Measurements from ENCODE around the gene CNDP2. TPM values are rescaled to one million over a fixed set of nuclear protein-coding genes. Genes with fewer than 3 reads are reported as not detected.

CNDP2 gene
- total RNA-seq, 1 donor, result 38.4 TPM

DNA sequence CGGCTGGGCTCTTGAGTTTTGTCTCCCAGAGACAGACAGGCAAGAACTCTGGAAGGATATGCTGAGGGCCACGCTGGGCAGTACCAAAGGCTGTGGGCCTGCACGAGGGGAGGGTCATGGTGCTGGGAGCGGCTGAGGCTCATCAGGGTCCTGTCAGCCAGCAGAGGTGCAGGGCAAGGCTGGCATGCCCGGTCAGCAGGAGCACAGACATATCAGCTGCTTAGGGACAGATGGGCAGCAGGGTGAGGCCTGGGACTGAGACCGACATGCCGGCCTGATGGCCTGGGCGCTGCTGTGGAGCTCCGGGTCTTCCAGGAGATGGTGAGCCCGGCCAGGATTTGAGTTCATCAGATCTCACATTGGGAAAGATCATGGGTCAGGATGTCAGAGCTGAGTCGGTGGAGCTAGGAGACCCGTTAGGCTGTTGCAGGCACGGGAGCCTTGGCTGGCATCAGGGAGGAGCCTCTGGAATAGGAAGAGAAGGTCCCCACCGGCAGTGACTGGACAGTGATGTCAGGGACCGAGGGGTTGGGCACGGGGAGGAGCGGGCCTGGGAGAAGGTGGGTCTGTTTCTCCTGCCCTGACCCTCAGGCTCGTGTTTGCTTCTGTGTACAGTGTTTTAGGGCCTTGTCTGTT is 18.8 kb downstream of the CNDP2 start:
- no peak for DNase-seq (ENCODE audit: low read depth)
- TF ChIP-seq, protein P1, sequence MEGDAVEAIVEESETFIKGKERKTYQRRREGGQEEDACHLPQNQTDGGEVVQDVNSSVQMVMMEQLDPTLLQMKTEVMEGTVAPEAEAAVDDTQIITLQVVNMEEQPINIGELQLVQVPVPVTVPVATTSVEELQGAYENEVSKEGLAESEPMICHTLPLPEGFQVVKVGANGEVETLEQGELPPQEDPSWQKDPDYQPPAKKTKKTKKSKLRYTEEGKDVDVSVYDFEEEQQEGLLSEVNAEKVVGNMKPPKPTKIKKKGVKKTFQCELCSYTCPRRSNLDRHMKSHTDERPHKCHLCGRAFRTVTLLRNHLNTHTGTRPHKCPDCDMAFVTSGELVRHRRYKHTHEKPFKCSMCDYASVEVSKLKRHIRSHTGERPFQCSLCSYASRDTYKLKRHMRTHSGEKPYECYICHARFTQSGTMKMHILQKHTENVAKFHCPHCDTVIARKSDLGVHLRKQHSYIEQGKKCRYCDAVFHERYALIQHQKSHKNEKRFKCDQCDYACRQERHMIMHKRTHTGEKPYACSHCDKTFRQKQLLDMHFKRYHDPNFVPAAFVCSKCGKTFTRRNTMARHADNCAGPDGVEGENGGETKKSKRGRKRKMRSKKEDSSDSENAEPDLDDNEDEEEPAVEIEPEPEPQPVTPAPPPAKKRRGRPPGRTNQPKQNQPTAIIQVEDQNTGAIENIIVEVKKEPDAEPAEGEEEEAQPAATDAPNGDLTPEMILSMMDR (IDR thresholded peaks at IDR 0.05; ENCODE audit: insufficient read depth, low read depth, low read length), result no peak
- no peak overlapping the region for H3K4me3 ChIP-seq (ENCODE audit: low read depth, low read length)

DNA sequence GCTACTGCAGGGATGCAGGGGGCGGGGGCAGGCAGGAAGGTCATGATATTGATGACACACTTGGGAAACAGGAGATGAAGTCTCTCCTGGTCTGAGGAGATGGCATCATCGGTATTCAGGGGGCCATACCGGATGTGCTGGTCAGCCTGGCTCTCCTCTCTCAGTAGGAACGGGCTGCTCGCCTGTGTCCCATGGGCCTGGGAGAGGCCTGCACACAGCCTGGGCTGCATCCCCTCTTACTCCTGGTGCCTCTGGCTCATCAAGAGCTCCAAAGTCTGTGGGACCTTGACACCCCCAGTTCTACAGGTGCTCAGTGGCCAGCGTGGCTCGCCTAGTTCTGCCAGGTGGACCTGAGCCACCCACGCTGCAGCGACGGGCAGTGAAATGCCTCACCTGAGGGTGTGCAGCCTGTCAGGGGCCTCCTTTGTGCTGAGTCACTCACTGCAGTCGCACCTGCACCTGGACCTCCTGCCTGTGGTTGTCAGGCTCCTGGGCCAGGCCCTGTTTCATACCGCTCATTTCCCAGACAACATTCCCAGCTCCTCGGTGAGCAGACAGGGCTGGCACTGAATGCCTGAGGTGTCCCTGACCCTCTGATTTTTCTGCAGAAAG is 19.6 kb downstream of the CNDP2 start:
- no peak for DNase-seq (ENCODE audit: low read depth)
- H3K4me3 ChIP-seq (ENCODE audit: low read depth, low read length), result no peak overlapping the region
- TF ChIP-seq, protein P1 (IDR thresholded peaks at IDR 0.05; ENCODE audit: insufficient read depth, low read depth, low read length), result no peak

DNA sequence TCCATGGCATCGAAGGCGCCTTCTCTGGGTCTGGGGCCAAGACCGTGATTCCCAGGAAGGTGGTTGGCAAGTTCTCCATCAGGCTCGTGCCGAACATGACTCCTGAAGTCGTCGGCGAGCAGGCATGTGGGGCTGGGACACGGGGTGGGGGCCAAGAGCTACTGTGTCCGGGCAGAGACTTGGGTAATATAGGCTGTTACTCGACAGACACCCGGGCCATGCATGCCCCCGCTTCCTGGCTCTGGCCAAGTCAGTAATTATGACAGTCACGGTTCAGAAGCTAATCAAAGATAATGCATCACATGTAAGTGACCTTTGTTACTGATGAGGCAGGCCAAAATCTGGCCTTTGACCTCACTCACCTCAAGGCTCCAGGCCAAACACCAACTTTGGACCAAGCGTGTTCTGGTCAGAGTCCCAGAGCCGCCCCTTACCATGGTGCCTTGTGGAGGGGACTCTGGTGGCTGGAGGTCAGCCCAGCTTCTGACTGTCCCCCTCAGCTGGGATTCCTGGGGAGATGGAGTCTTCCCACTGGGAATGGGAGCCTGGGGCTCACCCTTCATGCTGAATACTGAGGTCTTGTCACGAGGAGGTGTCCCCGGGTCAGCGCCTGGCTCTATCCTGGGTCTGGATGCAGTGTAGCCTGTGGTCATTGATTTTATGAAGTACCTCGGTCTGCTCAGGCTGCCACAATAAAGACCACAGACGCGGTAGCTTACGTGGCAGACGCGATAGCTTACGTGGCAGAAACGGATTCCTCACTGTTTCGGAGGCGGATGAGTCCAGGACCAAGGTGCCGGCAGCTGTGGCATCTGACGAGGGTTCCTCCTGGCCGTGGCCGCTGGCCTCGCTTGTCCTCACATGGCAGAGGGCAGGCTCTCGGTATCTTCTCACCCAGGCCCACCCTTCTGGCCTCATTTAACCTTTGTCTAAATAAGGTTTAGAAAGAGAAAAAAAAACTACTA is 20.4 kb downstream of the CNDP2 start:
- TF ChIP-seq, protein P1 (IDR thresholded peaks at IDR 0.05; ENCODE audit: insufficient read depth, low read depth, low read length), result no peak
- no peak for DNase-seq (ENCODE audit: low read depth)

DNA sequence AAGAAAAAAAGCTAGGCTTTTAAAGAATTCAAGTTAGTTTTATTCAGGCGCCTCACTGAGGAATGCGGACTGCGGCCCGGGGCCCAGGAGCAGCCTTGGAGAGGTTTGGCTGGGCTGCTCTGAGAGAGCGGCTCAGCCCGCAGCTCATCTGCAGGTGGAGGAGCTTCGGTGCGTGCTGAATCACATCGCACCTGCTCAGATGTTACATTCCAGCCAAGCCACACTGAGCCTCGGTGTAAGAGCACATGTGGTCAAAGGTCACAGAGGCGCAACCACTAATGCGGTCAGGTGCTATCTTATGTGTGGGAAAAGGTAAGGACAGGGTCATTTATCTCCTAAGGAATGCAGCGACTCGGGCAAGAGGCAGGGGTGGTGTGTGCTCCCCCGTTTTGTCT is 21.1 kb downstream of the CNDP2 start:
- TF ChIP-seq, protein P1 (IDR thresholded peaks at IDR 0.05; ENCODE audit: insufficient read depth, low read depth, low read length), result no peak
- no peak overlapping the region for H3K4me3 ChIP-seq (ENCODE audit: low read depth, low read length)
- DNase-seq (ENCODE audit: low read depth), result no peak

More for the DNA sequence above, 20.4 kb downstream of the CNDP2 start:
- no peak overlapping the region for H3K4me3 ChIP-seq (ENCODE audit: low read depth, low read length)

DNA sequence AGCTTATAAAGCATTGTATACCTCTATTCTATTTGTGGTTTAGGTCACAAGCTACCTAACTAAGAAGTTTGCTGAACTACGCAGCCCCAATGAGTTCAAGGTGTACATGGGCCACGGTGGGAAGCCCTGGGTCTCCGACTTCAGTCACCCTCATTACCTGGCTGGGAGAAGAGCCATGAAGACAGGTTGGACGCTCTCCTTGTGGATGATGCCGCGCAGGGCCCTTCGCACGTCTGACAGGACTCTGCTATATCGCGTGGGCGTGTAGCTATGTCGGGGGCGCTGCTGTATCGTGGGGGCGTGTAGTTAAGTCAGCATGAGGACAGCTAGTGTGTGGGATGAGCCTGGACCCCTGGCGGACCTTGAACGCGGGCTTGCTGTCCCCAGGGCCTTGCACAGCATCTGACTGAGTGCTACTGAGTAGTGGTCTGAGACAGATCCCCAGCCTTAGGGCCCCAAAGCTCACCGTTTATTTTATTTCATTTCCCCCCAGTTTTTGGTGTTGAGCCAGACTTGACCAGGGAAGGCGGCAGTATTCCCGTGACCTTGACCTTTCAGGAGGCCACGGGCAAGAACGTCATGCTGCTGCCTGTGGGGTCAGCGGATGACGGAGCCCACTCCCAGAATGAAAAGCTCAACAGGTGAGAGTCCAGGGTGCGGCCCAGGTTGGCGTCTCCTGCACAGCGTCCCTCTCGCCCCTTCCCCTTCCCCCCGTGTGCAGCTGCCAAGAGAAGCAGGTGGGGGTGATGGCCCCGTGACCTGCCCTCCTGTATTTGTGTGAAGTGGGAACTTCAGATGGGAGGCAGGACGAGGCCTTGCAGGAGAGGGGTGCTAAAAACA is 22.5 kb downstream of the CNDP2 start:
- no peak overlapping the region for H3K4me3 ChIP-seq (ENCODE audit: low read depth, low read length)
- DNase-seq (ENCODE audit: low read depth), result no peak
- TF ChIP-seq, protein P1 (IDR thresholded peaks at IDR 0.05; ENCODE audit: insufficient read depth, low read depth, low read length), result no peak
